CD4-positive, alpha-beta T cell treated with Interferon gamma for 1 hour (primary cell): ENCODE results near the gene TTC34.
"Not testable (repeated sequence)": the region's sequence is repeated elsewhere in the genome, so short reads cannot be mapped to it uniquely, and the experiment has no call there.

Source experiments
- DNase-seq: peaks from one replicate; pipeline ENCODE4 v3.0.0-alpha.2; 2020

TTC34 gene

GRCh38 chr1:2659806-2660205, 141.7 kb downstream of the TTC34 start:
- DNase-seq, result not testable (repeated sequence)

- not testable (repeated sequence) for DNase-seq
Measured at GRCh38 chr1:2657909-2658308, 143.6 kb downstream of the TTC34 start.

DNA sequence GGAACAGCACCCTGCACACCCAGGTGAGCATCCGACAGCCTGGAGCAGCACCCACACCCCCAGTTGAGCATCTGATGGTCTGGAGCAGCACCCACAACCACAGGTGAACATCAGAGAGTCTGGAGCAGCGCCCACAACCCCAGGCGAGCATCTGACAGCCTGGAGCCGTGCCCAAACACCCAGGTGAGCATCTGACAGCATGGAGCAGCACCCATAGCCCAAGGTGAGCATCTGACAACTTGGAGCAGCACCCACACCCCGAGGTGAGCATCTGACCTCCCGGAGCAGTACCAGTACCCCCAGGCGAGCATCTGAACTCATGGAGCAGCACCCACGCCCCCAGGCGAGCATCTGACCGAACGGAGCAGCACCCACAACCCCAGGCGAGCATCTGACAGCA, 144.4 kb downstream of the TTC34 start:
- DNase-seq, result not testable (repeated sequence)

DNA sequence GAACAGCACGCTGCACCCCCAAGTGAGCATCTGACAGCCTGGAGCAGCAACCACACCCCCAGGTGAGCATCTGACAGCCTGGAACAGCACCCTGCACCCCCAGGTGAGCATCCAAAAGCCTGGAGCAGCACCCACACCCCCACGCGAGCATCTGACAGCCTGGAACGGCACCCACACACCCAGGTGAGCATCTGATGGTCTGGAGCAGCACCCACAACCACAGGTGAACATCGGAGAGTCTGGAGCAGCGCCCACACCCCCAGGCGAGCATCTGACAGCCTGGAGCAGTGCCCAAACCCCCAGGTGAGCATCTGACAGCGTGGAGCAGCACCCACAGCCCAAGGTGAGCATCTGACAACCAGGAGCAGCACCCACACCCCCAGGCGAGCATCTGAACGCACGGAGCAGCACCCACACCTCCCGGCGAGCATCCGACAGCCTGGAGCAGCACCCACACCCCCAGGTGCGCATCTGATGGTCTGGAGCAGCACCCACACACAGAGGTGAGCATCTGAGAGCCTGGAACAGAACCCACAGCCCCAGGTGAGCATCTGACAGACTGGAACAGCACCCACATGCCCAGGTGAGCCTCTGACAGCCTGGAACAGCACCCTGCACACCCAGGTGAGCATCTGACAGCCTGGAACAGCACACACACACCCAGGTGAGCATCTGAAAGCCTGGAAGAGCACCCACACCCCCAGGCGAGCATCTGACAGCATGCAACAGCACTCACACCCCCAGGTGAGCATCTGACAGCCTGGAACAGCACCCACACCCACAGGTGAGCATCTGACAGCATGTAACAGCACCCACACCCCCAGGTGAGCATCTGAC, 145.7 kb downstream of the TTC34 start:
- not testable (repeated sequence) for DNase-seq

- not testable (repeated sequence) for DNase-seq
Measured at GRCh38 chr1:2654443-2654948, 147.0 kb downstream of the TTC34 start.

DNA sequence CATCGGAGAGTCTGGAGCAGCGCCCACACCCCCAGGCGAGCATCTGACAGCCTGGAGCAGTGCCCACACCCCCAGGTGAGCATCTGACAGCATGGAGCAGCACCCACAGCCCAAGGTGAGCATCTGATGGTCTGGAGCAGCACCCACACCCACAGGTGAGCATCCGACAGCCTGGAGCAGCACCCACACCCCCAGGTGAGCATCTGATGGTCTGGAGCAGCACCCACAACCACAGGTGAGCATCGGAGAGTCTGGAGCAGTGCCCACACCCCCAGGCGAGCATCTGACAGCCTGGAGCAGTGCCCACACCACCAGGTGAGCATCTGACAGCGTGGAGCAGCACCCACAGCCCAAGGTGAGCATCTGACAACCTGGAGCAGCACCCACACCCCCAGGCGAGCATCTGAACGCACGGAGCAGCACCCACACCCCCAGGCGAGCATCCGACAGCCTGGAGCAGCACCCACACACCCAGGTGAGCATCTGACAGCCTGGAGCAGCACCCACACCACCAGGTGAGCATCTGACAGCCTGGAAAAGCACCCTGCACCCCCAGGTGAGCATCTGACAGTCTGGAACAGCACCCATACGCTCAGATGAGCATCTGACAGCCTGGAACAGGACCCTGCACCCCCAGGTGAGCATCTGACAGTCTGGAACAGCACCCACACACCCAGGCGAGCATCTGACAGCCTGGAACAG, 147.6 kb downstream of the TTC34 start:
- peak; percentile 25 for DNase-seq

GRCh38 chr1:2652926-2653571, 148.4 kb downstream of the TTC34 start:
- DNase-seq, result peak; percentile 25

- DNase-seq, result not testable (repeated sequence)
Measured at GRCh38 chr1:2652152-2652925, 149.2 kb downstream of the TTC34 start.

DNA sequence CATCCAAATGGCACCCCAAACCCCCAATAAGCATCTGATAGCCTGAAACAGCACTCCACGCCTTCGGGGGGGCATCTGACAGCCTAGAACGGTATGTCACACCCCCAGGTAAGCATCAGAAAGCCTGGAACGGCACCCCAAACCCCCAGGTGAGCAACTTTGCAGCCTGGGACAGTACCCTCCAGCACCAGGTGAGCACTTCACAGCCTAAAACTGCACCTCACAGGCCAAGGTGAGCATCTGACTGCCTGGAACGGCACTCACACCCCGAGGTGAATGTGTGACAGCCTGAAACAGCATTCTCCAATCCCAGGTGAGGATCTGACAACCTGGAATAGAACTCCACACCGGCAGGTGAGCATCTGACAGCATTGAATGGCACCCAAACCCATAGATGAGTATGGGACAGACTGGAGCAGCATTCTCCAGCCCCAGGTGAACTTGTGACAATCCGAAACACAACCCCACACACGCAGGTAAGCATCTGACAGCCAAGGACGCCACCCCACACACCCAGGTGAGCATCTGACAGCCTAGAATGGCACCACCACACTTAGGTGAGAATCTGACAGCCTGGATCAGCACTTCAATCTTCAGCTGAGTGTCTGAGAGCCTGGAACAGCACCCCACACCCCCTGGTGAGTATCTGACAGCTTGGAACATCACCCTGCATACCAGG, 150.4 kb downstream of the TTC34 start:
- no peak for DNase-seq

DNA sequence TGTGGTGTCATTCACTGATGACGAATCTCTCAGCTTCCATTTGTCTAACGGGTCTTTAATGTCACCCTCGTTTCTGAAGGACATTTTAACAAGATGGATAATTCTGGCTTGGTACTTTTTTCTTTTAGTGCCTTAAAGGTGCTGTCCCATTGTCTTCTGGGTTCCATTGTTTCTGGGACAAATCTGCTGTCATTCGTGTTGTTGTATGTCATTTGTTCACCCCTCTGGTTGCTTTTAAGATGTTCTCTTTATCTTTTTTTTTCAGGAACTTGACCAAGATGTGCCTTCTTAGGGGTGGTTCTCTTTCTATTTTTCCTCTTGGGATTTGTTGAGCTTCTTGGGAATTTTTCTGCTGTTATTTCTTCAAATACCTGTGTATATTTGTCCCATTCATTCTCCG, 154.7 kb downstream of the TTC34 start:
- DNase-seq, result no peak

- DNase-seq, result no peak
Measured at GRCh38 chr1:2645776-2646175, 155.7 kb downstream of the TTC34 start.

DNA sequence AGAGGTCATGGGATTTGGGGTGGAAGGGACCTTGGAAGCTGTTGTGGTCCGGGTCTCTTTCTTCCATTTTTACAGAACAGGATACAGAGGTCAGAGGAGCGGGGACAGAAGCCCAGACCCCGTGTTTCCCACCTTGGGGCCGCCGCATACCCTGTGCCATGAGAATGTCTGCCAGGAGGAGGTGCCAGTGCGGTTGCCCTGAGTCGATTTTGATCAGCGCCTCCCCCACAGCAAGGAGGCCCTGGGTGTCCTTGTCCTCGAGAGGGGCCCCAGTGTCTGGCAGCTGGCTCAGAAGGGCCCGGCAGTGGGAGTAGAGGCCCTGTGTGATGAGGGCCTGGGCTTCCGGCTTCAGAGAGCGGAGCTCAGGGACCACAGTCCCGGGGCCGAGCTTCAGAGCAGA, 156.3 kb downstream of the TTC34 start:
- DNase-seq, result no peak

GRCh38 chr1:2644591-2645101, 156.8 kb downstream of the TTC34 start:
- DNase-seq, result no peak

DNA sequence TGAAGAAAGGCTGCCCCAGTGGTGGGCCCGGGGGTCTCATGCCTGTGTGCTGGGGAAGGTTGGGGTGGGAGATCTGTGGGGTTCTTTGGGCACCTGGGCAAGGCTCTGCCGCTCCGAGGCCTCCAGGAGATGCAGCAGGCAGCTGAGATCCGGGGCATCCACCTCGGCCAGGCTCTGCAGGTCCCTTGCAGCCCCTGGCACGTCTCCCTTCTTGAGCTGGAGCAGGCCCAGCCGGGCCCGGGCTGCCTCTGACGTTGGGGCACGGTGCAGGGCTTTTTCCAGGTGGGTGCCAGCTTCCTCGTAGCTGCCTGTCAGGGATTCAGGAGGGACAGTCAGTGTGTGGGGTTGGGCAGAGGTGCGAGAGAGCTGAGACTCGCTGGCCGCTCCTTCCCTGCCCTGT, 157.3 kb downstream of the TTC34 start:
- no peak for DNase-seq

DNA sequence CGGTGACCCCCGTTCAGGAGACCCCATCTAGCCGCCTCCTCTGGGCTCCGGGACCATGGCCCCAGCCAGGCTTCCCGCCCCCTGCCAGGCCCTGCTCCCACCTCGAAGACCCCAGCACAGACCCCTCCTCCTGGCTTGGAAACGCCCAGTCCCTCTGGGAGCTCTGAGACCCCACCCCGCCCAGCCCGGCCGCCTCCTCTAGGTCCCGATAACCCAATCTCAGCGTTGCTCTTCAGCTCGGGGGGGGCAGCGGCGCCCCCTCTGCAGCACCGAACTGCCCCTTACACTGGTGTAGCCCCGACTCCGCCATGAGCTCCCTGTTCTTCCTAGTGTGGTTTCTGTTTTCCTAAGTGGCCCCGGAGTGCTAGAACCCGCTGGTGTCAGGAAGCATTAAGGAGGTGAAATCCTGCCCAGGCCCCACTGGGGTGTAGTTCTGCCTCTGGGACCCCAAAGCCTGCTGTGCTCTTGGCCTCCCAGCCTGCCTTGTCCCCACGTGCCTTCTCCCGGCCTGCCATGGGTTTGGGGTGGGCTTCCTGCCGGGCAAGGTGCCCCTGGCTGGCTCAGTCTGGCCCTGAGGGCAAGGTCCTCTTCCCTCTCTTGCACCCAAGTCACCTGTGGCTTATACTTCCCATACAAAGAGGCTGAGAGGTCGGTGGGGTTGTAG, 157.9 kb downstream of the TTC34 start:
- no peak for DNase-seq

DNA sequence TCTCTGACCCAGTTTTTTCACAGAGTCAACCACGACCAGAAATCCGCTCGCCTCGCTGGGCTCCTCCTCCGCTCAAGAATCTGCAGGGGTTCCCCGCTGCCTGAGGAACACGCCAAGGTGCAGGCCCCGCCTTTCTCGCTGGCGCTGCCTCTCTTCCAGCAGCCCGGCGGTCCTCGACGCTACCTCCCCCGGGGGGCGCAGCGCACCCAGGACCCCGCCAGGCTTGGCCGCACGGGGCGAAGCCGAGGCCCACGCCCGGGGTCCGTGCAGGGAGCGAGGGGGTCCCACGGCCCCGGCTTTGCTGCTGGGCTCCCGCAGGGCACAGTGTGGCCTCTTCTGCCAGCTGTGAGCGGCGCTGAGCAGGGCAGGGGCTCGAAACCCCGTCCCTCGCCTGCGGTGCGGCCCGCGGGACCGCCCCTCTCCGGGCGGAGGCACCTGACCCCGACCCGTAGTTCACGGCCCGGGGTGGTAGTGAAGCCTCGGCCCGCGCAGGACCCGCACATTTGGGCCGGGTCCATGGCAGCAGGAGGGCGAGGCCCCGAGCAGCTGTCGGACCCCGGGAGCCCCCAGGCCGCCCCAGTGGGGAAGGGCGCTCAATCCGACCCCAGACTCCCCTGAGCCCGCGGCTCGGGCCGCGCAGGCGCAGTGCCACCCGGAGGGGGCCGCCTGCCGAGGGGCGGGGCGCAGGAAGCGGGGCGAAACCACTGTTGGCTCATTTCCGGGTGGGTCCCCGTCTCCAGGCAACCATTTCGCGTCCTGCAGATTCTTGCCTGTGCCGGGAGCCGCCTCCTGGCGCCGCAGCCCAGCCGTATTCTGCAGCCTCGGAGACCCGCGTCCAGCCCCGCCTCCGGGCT, 158.7 kb downstream of the TTC34 start:
- peak; percentile 94 for DNase-seq

DNA sequence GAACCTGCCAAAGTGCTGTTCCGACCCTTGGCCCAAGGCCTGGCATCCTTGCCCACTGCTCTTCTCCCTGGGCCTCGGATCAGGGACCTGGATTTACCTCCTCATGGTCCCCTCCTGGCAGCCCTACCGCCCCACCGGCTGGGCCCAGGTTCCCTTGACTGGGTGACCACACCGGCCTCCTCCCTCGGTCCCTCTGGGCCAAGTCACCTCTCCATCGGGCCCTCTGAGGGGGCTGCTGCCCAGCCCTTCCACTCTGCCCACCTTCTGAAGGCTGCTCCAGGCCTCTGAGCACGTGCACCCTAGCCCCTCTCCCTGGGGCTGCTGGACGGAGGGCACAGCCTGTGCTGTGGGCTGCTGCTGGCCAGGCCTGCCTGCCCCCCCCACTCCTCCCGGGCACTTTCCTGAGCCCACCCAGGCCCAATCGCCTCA, 159.3 kb downstream of the TTC34 start:
- no peak for DNase-seq

GRCh38 chr1:2641381-2642130, 159.9 kb downstream of the TTC34 start:
- DNase-seq, result no peak

GRCh38 chr1:2640626-2641025, 160.9 kb downstream of the TTC34 start:
- no peak for DNase-seq
